ENCODE results near the gene TDRD9. TPM values are rescaled to one million over a fixed set of nuclear protein-coding genes. Genes with fewer than 3 reads are reported as not detected.

The TDRD9 gene
- total RNA-seq, 1 experiment from 2014 or later, result not detected

GRCh38 chr14:103905842-103906456 is 22.3 kb upstream of the TDRD9 start:
- Histone ChIP-seq H3K27ac (ENCODE audit: low read depth, low read length, poor library complexity, severe bottlenecking) (no peak overlapping the region), H3K27me3 (replicated peaks; ENCODE audit: insufficient read depth, low read depth, low read length, poor library complexity) (no peaks in the 10 kb centered on the region), H3K36me3 (ENCODE audit: insufficient read depth, low read length, poor library complexity, severe bottlenecking) (no peaks in the 10 kb centered on the region), H3K4me1 (ENCODE audit: insufficient read depth, low read length, poor library complexity, severe bottlenecking) (peaks cover 14% of the 10 kb centered on the region), H3K4me3 (ENCODE audit: low read depth, low read length, poor library complexity, severe bottlenecking) (no peak overlapping the region), H3K9me3 (ENCODE audit: low read depth, low read length, poor library complexity, severe bottlenecking) (no peaks in the 10 kb centered on the region)
- no peak for DNase-seq (ENCODE audit: low spot score)
- BruUV-seq (replicated peaks), result no TSS peak
- CTCF ChIA-PET, result no interaction called here
- 0 out of 2 replicates have a peak, but pooled peaks have one; percentile 12 for TF ChIP-seq CTCF (conservative IDR thresholded peaks at IDR 0.05; ENCODE audit: low read depth, low read length)
- TF ChIP-seq EZH2 (IDR thresholded peaks at IDR 0.05; ENCODE audit: borderline replicate concordance, low read depth, low read length, poor library complexity, severe bottlenecking), result no peak
- POLR2A ChIA-PET (ENCODE audit: low non-redundant PET), result no interaction called here
- intact Hi-C loops (cut with micrococcal nuclease; ENCODE audit: unreplicated experiment), result no loop called here

GRCh38 chr14:103908580-103908979 is 19.7 kb upstream of the TDRD9 start:
- Histone ChIP-seq H3K27ac (ENCODE audit: low read depth, low read length, poor library complexity, severe bottlenecking) (no peak overlapping the region), H3K9me3 (ENCODE audit: low read depth, low read length, poor library complexity, severe bottlenecking) (no peaks in the 10 kb centered on the region), H3K36me3 (ENCODE audit: insufficient read depth, low read length, poor library complexity, severe bottlenecking) (peaks cover 14% of the 10 kb centered on the region), H3K4me1 (ENCODE audit: insufficient read depth, low read length, poor library complexity, severe bottlenecking) (peaks cover 14% of the 10 kb centered on the region), H3K4me3 (ENCODE audit: low read depth, low read length, poor library complexity, severe bottlenecking) (no peak overlapping the region), H3K27me3 (replicated peaks; ENCODE audit: insufficient read depth, low read depth, low read length, poor library complexity) (no peaks in the 10 kb centered on the region)
- CTCF ChIA-PET, result no interaction called here
- POLR2A ChIA-PET (ENCODE audit: low non-redundant PET), result no interaction called here
- intact Hi-C loops (cut with micrococcal nuclease; ENCODE audit: unreplicated experiment), result no loop called here
- TF ChIP-seq CTCF (conservative IDR thresholded peaks at IDR 0.05; ENCODE audit: low read depth, low read length) (no peak), EZH2 (IDR thresholded peaks at IDR 0.05; ENCODE audit: borderline replicate concordance, low read depth, low read length, poor library complexity, severe bottlenecking) (no peak)
- no peak for DNase-seq (ENCODE audit: low spot score)
- no TSS peak for BruUV-seq (replicated peaks)

- H3K27me3 ChIP-seq (replicated peaks; ENCODE audit: insufficient read depth, low read depth, low read length, poor library complexity), result no peaks in the 10 kb centered on the region
- no peaks in the 10 kb centered on the region for H3K9me3 ChIP-seq (ENCODE audit: low read depth, low read length, poor library complexity, severe bottlenecking)
- H3K4me1 ChIP-seq (ENCODE audit: insufficient read depth, low read length, poor library complexity, severe bottlenecking), result peaks cover 14% of the 10 kb centered on the region
- intact Hi-C loops (cut with micrococcal nuclease; ENCODE audit: unreplicated experiment), result loop anchor here (2.0 kb wide), 1 partner anchor 101 kb away; no protein-coding TSS in a partner anchor
- peaks cover 25% of the 10 kb centered on the region for H3K36me3 ChIP-seq (ENCODE audit: insufficient read depth, low read length, poor library complexity, severe bottlenecking)
- ChIA-PET CTCF (interaction anchor here (1.7 to 1.9 kb wide), 2 partner anchors 8 to 102 kb away, joined by 9 to 15 read pairs; no protein-coding TSS in a partner anchor), POLR2A (ENCODE audit: low non-redundant PET) (no interaction called here)
- no peak overlapping the region for H3K4me3 ChIP-seq (ENCODE audit: low read depth, low read length, poor library complexity, severe bottlenecking)
- no TSS peak for BruUV-seq (replicated peaks)
- no peak overlapping the region for H3K27ac ChIP-seq (ENCODE audit: low read depth, low read length, poor library complexity, severe bottlenecking)
- TF ChIP-seq CTCF (conservative IDR thresholded peaks at IDR 0.05; ENCODE audit: low read depth, low read length) (no peak), EZH2 (IDR thresholded peaks at IDR 0.05; ENCODE audit: borderline replicate concordance, low read depth, low read length, poor library complexity, severe bottlenecking) (no peak)
- no peak for DNase-seq (ENCODE audit: low spot score)
Measured at GRCh38 chr14:103909531-103910261, 18.6 kb upstream of the TDRD9 start.
